ENCODE results near the gene G6PD.

- no peak for TF ChIP-seq EZH2 (IDR thresholded peaks at IDR 0.05; ENCODE audit: borderline replicate concordance, low read length)
- no peak for TF ChIP-seq CTCF (conservative IDR thresholded peaks at IDR 0.05 in 1 of 2, IDR thresholded peaks at IDR 0.05 in 1 of 2; ENCODE audit: extremely low read depth in 1 of 2, insufficient read depth in 1 of 2, low read depth in 1 of 2, low read length in 2 of 2)
Measured at GRCh38 chrX:154519389-154519788, 27.3 kb downstream of the G6PD start.

All from mammary epithelial cell (primary cell).